ENCODE measurements around the gene C6. TPM values are rescaled to one million over a fixed set of nuclear protein-coding genes. Genes with fewer than 3 reads are reported as not detected.

Gene C6
- total and polyA plus RNA-seq, 2 experiments from 2014 or later = not detected

GRCh38 chr5:41112486-41113455 lies 100.6 kb downstream of the C6 start:
- no peaks in the 10 kb centered on the region; the same call in 1 of the 2 replicates for H3K9me2 ChIP-seq (ENCODE audit: insufficient read depth)
- no peaks in the 10 kb centered on the region for H4K20me1 ChIP-seq (ENCODE audit: insufficient read depth)
- peaks cover 38% of the 10 kb centered on the region for H3K4me1 ChIP-seq (ENCODE audit: insufficient read depth)
- H3K36me3 ChIP-seq (ENCODE audit: low read depth) = no peaks in the 10 kb centered on the region
- no peak overlapping the region for H2AFZ ChIP-seq
- H3K9ac ChIP-seq = no peak overlapping the region
- TF ChIP-seq EZH2 (IDR thresholded peaks at IDR 0.05; ENCODE audit: insufficient read depth, poor library complexity, severe bottlenecking) = no peak
- no peak for TF ChIP-seq EZH2phosphoT487 (IDR thresholded peaks at IDR 0.05; ENCODE audit: insufficient read depth, low read depth)
- no peak overlapping the region for H3K4me2 ChIP-seq (ENCODE audit: unreplicated experiment)
- DNase-seq = peak; percentile 39
- WGBS, 2 experiments (ENCODE audit: low coverage in 1 of 2, low lambda C conversion rate in 2 of 2, missing lambda C conversion rate in 2 of 2) = 24 to 25% methylated on average over 2 of the region's 2 CpGs
- H3K9me3 ChIP-seq (ENCODE audit: low read depth) = no peaks in the 10 kb centered on the region
- H3K4me3 ChIP-seq = no peak overlapping the region
- peaks cover 10% of the 10 kb centered on the region for H3F3A ChIP-seq (ENCODE audit: insufficient read depth)
- no peaks in the 10 kb centered on the region for H3K27me3 ChIP-seq (replicated peaks; ENCODE audit: insufficient read depth)
- in situ Hi-C loops (cut with MboI) = no loop called here
- peak overlapping the region; percentile 21; the same call in 1 of the 2 replicates for H3K27ac ChIP-seq
- no peaks in the 10 kb centered on the region for H3K79me2 ChIP-seq (ENCODE audit: insufficient read depth)

- in situ Hi-C loops (cut with MboI) = no loop called here
- TF ChIP-seq EZH2phosphoT487 (IDR thresholded peaks at IDR 0.05; ENCODE audit: insufficient read depth, low read depth) = no peak
- no peak for TF ChIP-seq EZH2 (IDR thresholded peaks at IDR 0.05; ENCODE audit: insufficient read depth, poor library complexity, severe bottlenecking)
- H3K9me2 ChIP-seq (ENCODE audit: insufficient read depth) = no peaks in the 10 kb centered on the region
- no peaks in the 10 kb centered on the region for H3K79me2 ChIP-seq (ENCODE audit: insufficient read depth)
- H3K27me3 ChIP-seq (replicated peaks; ENCODE audit: insufficient read depth) = no peaks in the 10 kb centered on the region
- H3F3A ChIP-seq (ENCODE audit: insufficient read depth) = 0 out of 2 replicates have a peak, but pooled peaks cover 5% of the 10 kb centered on the region
- H2AFZ ChIP-seq = no peak overlapping the region
- no peak overlapping the region for H3K4me3 ChIP-seq
- no peak overlapping the region for H3K9ac ChIP-seq
- H4K20me1 ChIP-seq (ENCODE audit: insufficient read depth) = no peaks in the 10 kb centered on the region
- H3K4me1 ChIP-seq (ENCODE audit: insufficient read depth) = peaks cover 14% of the 10 kb centered on the region; the same call in 1 of the 2 replicates
- no peak overlapping the region for H3K4me2 ChIP-seq (ENCODE audit: unreplicated experiment)
- no peak for DNase-seq
- H3K9me3 ChIP-seq (ENCODE audit: low read depth) = no peaks in the 10 kb centered on the region
- no peaks in the 10 kb centered on the region for H3K36me3 ChIP-seq (ENCODE audit: low read depth)
- H3K27ac ChIP-seq = no peak overlapping the region
Observed at GRCh38 chr5:41109186-41109585, 104.1 kb downstream of the C6 start.

GRCh38 chr5:41102341-41102740 lies 111.0 kb downstream of the C6 start:
- H3K9me2 ChIP-seq (ENCODE audit: insufficient read depth) = no peaks in the 10 kb centered on the region
- no peaks in the 10 kb centered on the region for H3K9me3 ChIP-seq (ENCODE audit: low read depth)
- DNase-seq = no peak
- H3K9ac ChIP-seq = no peak overlapping the region
- H3K79me2 ChIP-seq (ENCODE audit: insufficient read depth) = no peaks in the 10 kb centered on the region
- no peak overlapping the region for H3K27ac ChIP-seq
- no peaks in the 10 kb centered on the region for H4K20me1 ChIP-seq (ENCODE audit: insufficient read depth)
- no peaks in the 10 kb centered on the region for H3K4me1 ChIP-seq (ENCODE audit: insufficient read depth)
- H3K27me3 ChIP-seq (replicated peaks; ENCODE audit: insufficient read depth) = no peaks in the 10 kb centered on the region
- H3K36me3 ChIP-seq (ENCODE audit: low read depth) = no peaks in the 10 kb centered on the region
- H3K4me2 ChIP-seq (ENCODE audit: unreplicated experiment) = no peak overlapping the region
- no peak overlapping the region for H2AFZ ChIP-seq
- in situ Hi-C loops (cut with MboI) = no loop called here
- H3F3A ChIP-seq (ENCODE audit: insufficient read depth) = no peaks in the 10 kb centered on the region
- no peak for TF ChIP-seq EZH2phosphoT487 (IDR thresholded peaks at IDR 0.05; ENCODE audit: insufficient read depth, low read depth)
- H3K4me3 ChIP-seq = no peak overlapping the region

- H3K27me3 ChIP-seq (replicated peaks; ENCODE audit: insufficient read depth) = no peaks in the 10 kb centered on the region
- no peaks in the 10 kb centered on the region for H3K36me3 ChIP-seq (ENCODE audit: low read depth)
- no peak for DNase-seq
- no peaks in the 10 kb centered on the region for H3K9me3 ChIP-seq (ENCODE audit: low read depth)
- no peaks in the 10 kb centered on the region for H3K4me1 ChIP-seq (ENCODE audit: insufficient read depth)
- no peak overlapping the region for H3K27ac ChIP-seq
- TF ChIP-seq EZH2phosphoT487 (IDR thresholded peaks at IDR 0.05; ENCODE audit: insufficient read depth, low read depth) (no peak), EZH2 (IDR thresholded peaks at IDR 0.05; ENCODE audit: insufficient read depth, poor library complexity, severe bottlenecking) (no peak)
- H3K4me3 ChIP-seq = no peak overlapping the region
- no peak overlapping the region for H2AFZ ChIP-seq
- H3K4me2 ChIP-seq (ENCODE audit: unreplicated experiment) = no peak overlapping the region
- in situ Hi-C loops (cut with MboI) = no loop called here
- H3F3A ChIP-seq (ENCODE audit: insufficient read depth) = no peaks in the 10 kb centered on the region
- H3K9ac ChIP-seq = no peak overlapping the region
- WGBS, 2 experiments (ENCODE audit: low coverage in 1 of 2, low lambda C conversion rate in 2 of 2, missing lambda C conversion rate in 2 of 2) = 29 to 35% methylated on average over 2 of the region's 2 CpGs
- no peaks in the 10 kb centered on the region for H4K20me1 ChIP-seq (ENCODE audit: insufficient read depth)
- no peaks in the 10 kb centered on the region for H3K79me2 ChIP-seq (ENCODE audit: insufficient read depth)
- H3K9me2 ChIP-seq (ENCODE audit: insufficient read depth) = no peaks in the 10 kb centered on the region
Observed at GRCh38 chr5:41097642-41098041, 115.7 kb downstream of the C6 start.

Measured in GM23248 (cell line).